ENCODE data around the gene ZNF319. TPM values are rescaled to one million over a fixed set of nuclear protein-coding genes. Genes with fewer than 3 reads are reported as not detected.
A peak's percentile ranks its signal among the peaks of the same experiment; 100 is the strongest.

ZNF319 gene
- total and polyA plus RNA-seq, 2 of the 13 experiments (the other 11 are each of a cell fraction or from before 2014, with no cell fraction given): 2.4 to 3.6 TPM

- TF ChIP-seq ZNF18 (CRISPR knock-in tag; IDR thresholded peaks at IDR 0.05; ENCODE audit: insufficient replicate concordance) (peak; percentile 86), SCMH1 (CRISPR knock-in tag; IDR thresholded peaks at IDR 0.05; ENCODE audit: borderline replicate concordance) (no peak), ZNF790 (CRISPR knock-in tag; IDR thresholded peaks at IDR 0.05; ENCODE audit: borderline replicate concordance) (no peak; the same call in 1 of the 2 replicates), HOXD1 (CRISPR knock-in tag; IDR thresholded peaks at IDR 0.05) (peak; percentile 42; the same call in 1 of the 2 replicates), CREBL2 (CRISPR knock-in tag; IDR thresholded peaks at IDR 0.05; ENCODE audit: borderline replicate concordance) (no peak), KAT2B (IDR thresholded peaks at IDR 0.05; ENCODE audit: borderline replicate concordance, low read depth, low read length) (no peak), XRCC5 (optimal IDR thresholded peaks at IDR 0.05; ENCODE audit: low read length) (peak; percentile 78), ZNF431 (CRISPR knock-in tag; IDR thresholded peaks at IDR 0.05; ENCODE audit: borderline replicate concordance, low read depth) (no peak), ZNF746 (CRISPR knock-in tag; IDR thresholded peaks at IDR 0.05) (peak; percentile 52; the same call in 1 of the 2 replicates), DNMT1 (CRISPR knock-in tag; IDR thresholded peaks at IDR 0.05) (peak; percentile 24; the same call in 1 of the 2 replicates), ARID2 (CRISPR knock-in tag; IDR thresholded peaks at IDR 0.05; ENCODE audit: borderline replicate concordance) (0 out of 2 replicates have a peak, but pooled peaks have one; percentile 80), NFKB2 (CRISPR knock-in tag; IDR thresholded peaks at IDR 0.05; ENCODE audit: borderline replicate concordance) (no peak; the same call in 1 of the 2 replicates), TAF1 (CRISPR knock-in tag; IDR thresholded peaks at IDR 0.05) (peak; percentile 88), MBD4 (IDR thresholded peaks at IDR 0.05; ENCODE audit: borderline replicate concordance, low read length) (no peak), HOMEZ (CRISPR knock-in tag; IDR thresholded peaks at IDR 0.05; ENCODE audit: low read depth) (no peak), ZHX1 (CRISPR knock-in tag; IDR thresholded peaks at IDR 0.05; ENCODE audit: low read depth) (peak; percentile 58; the same call in 1 of the 2 replicates), ZNF619 (CRISPR knock-in tag; IDR thresholded peaks at IDR 0.05) (peak; percentile 20; the same call in 1 of the 2 replicates), PLRG1 (conservative IDR thresholded peaks at IDR 0.05) (no peak), RCOR2 (CRISPR knock-in tag; IDR thresholded peaks at IDR 0.05) (no peak), MED1 (CRISPR knock-in tag; IDR thresholded peaks at IDR 0.05) (peak; percentile 59; the same call in 1 of the 2 replicates), SRSF1 (optimal IDR thresholded peaks at IDR 0.05; ENCODE audit: low read depth, low read length) (peak; percentile 57), GATAD2A (CRISPR knock-in tag; IDR thresholded peaks at IDR 0.05) (peak; percentile 57; the same call in 1 of the 2 replicates), SATB2 (CRISPR knock-in tag; IDR thresholded peaks at IDR 0.05) (no peak)
These were observed 519 bp upstream of the ZNF319 start, which contains the start of gene USB1 (continued) for GRCh38 chr16:58000706-58001676.
